Smooth muscle cell (in vitro differentiated cells): ENCODE data around the gene ATP2C1. TPM values are rescaled to one million over a fixed set of nuclear protein-coding genes. Genes with fewer than 3 reads are reported as not detected.
"Not testable (repeated sequence)": the region's sequence is repeated elsewhere in the genome, so short reads cannot be mapped to it uniquely, and the experiment has no call there.

Experiments
- DNase-seq: peaks from one replicate; lab custom pipeline; 2025; ENCODE audit not compliant: unreplicated experiment; lab: John Stamatoyannopoulos, UW
- H2AFZ ChIP-seq: fragments of 200-600 bp; sonication (generic); 2 replicates; pipeline ENCODE4 v1.6.0; 2016; ENCODE audit warnings: antibody characterized with exemption, low read depth, mild to moderate bottlenecking
- H3F3A ChIP-seq: fragments of 200-600 bp; sonication (generic); 2 replicates; pipeline ENCODE4 v1.6.0; 2017; ENCODE audit warnings: antibody characterized with exemption, low read depth
- H3K27ac ChIP-seq: fragments of 200-600 bp; sonication (generic); 2 replicates; pipeline ENCODE4 v1.5.1; 2016; ENCODE audit warnings: low read depth, mild to moderate bottlenecking
- H3K27me3 ChIP-seq: fragments of 200-600 bp; sonication (generic); 2 replicates; pipeline ENCODE4 v1.6.1; 2016; ENCODE audit warnings: low read depth, mild to moderate bottlenecking
- H3K36me3 ChIP-seq: fragments of 200-600 bp; sonication (generic); 2 replicates; pipeline ENCODE4 v1.5.1; 2016; ENCODE audit warnings: low read depth
- H3K4me1 ChIP-seq: fragments of 200-600 bp; sonication (generic); 2 replicates; pipeline ENCODE4 v1.5.1; 2016; ENCODE audit warnings: low read depth
- H3K4me2 ChIP-seq: fragments of 200-600 bp; sonication (generic); 2 replicates; pipeline ENCODE4 v1.6.0; 2016; ENCODE audit warnings: mild to moderate bottlenecking
- H3K4me3 ChIP-seq: fragments of 200-600 bp; sonication (generic); 2 replicates; pipeline ENCODE4 v1.5.1; 2016; ENCODE audit warnings: mild to moderate bottlenecking
- H3K79me2 ChIP-seq: fragments of 200-600 bp; sonication (generic); 2 replicates; pipeline ENCODE4 v1.6.0; 2016; ENCODE audit warnings: low read depth, mild to moderate bottlenecking
- H3K9ac ChIP-seq: fragments of 200-600 bp; sonication (generic); 2 replicates; pipeline ENCODE4 v1.6.0; 2016; ENCODE audit warnings: low read depth
- H3K9me3 ChIP-seq: fragments of 200-600 bp; sonication (generic); replicated peaks from 2 replicates; pipeline ENCODE4 v1.5.1; 2016; ENCODE audit warnings: low read depth
- H4K20me1 ChIP-seq: fragments of 200-600 bp; sonication (generic); 2 replicates; pipeline ENCODE4 v1.6.0; 2016; ENCODE audit warnings: low read depth
- WGBS: methylation state at CpG from one replicate; pipeline ENCODE4 v1.1.7; 2016; ENCODE audit warnings: low lambda C conversion rate; 5-methylcytosine and 5-hydroxymethylcytosine counted together
- polyA plus RNA-seq: library from polyadenylated mRNA; unstranded; fragments of >200 nt; fragmentation: Nextera tagmentation; extraction: Ambion mirVana; gene quantifications from 2 replicates; pipeline ENCODE4 v1.2.1, GENCODE V29; 2016
- total RNA-seq: library from RNA; depleted of rRNA; stranded (reverse); fragments of >200 nt; gene quantifications from 2 replicates; pipeline ENCODE4 v1.2.3, GENCODE V29; 2014
- TF ChIP-seq, protein P1 (sequence below): fragments of 200-600 bp; sonication (generic); IDR thresholded peaks from 2 replicates; pipeline ENCODE4 v1.5.1; 2017; ENCODE audit warnings: borderline replicate concordance, mild to moderate bottlenecking, antibody characterized with exemption; ENCODE audit not compliant: insufficient read depth, poor library complexity, severe bottlenecking

ATP2C1 gene
- total and polyA plus RNA-seq, 2 experiments from 2014 or later: 36.0 to 85.9 TPM

DNA sequence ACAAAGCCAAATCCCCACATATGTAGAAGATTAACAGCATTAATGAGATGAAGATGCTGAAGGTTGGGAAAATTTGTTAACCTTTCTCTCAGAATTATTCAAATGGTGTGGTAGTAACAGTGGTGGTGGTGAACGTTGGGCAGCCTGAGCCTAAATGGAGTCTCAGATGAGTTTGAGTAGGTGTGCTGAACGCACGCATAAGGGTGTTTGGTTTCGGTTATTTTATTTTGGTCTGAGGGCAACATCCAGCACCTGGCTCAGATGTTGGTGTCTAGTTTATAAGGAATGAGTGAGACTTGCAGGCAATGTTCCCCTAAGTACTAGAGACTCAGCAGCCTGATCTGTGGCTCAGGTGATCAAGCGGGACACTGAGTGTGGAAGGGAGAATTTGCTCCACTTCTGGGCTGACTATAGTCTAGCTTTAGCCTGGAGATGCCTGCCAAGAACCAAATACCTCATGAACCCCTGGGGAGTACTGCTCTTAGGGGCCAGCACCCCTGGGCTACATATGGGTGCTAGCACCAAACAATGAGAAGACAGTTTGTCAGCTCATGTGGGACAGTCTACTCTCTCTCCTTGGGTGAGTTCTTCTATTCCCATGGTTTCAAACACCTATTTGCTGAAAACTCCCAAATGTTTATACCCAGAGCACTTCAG lies 39.5 kb upstream of the ATP2C1 start:
- Histone ChIP-seq H4K20me1 (no peaks in the 10 kb centered on the region), H3K36me3 (no peaks in the 10 kb centered on the region), H3K79me2 (no peaks in the 10 kb centered on the region), H3F3A (peaks cover 4% of the 10 kb centered on the region), H3K4me2 (no peak overlapping the region), H3K4me1 (peaks cover 8% of the 10 kb centered on the region), H3K27ac (no peak overlapping the region), H3K4me3 (no peak overlapping the region), H3K9ac (no peak overlapping the region), H3K9me3 (no peaks in the 10 kb centered on the region), H3K27me3 (peaks cover 11% of the 10 kb centered on the region), H2AFZ (no peak overlapping the region)
- over 99% methylated on average over 5 of the region's 5 CpGs for WGBS
- no peak for DNase-seq
- TF ChIP-seq, protein P1, sequence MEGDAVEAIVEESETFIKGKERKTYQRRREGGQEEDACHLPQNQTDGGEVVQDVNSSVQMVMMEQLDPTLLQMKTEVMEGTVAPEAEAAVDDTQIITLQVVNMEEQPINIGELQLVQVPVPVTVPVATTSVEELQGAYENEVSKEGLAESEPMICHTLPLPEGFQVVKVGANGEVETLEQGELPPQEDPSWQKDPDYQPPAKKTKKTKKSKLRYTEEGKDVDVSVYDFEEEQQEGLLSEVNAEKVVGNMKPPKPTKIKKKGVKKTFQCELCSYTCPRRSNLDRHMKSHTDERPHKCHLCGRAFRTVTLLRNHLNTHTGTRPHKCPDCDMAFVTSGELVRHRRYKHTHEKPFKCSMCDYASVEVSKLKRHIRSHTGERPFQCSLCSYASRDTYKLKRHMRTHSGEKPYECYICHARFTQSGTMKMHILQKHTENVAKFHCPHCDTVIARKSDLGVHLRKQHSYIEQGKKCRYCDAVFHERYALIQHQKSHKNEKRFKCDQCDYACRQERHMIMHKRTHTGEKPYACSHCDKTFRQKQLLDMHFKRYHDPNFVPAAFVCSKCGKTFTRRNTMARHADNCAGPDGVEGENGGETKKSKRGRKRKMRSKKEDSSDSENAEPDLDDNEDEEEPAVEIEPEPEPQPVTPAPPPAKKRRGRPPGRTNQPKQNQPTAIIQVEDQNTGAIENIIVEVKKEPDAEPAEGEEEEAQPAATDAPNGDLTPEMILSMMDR: no peak

DNA sequence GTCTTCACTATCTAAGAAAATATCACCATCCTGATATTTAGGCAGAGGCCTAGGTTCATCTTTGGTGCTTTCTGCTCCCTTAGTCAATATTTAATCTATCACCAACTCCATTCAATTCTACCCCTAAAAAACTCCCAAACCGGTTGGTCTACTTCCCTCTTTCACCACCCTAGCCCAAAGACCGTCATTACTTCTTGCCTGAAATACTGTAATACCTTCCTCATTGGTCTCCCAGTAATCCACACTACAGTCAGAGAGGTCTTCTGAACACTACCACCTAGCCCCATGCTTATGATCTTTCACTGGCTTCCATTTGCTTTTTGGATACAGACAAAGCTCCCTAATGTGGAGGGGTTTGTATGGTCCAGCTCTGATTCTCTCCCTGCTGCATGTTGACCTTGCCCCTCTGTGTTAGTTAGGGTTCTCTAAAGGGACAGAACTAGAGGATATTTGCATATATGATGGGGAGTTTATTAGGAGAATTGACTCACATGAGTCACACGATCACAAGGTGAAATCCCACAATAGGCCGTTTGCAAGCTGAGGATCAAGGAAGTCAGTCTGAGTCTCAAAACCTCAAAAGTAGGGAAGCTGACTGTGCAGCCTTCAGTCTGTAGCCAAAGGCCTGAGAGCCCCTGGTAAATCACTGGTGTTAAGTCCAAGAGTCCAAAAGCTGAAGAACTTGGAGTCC lies 36.4 kb upstream of the ATP2C1 start:
- no peaks in the 10 kb centered on the region for H4K20me1 ChIP-seq
- TF ChIP-seq, protein P1: no peak
- H3K27me3 ChIP-seq: peaks cover 9% of the 10 kb centered on the region
- no peak overlapping the region for H3K9ac ChIP-seq
- no peaks in the 10 kb centered on the region for H3K36me3 ChIP-seq
- 76% methylated on average over 4 of the region's 4 CpGs for WGBS
- no peaks in the 10 kb centered on the region for H3K4me1 ChIP-seq
- H3F3A ChIP-seq: no peaks in the 10 kb centered on the region
- no peak overlapping the region for H3K4me3 ChIP-seq
- H3K79me2 ChIP-seq: no peaks in the 10 kb centered on the region
- no peak overlapping the region for H3K4me2 ChIP-seq
- no peak for DNase-seq
- H2AFZ ChIP-seq: no peak overlapping the region
- H3K27ac ChIP-seq: no peak overlapping the region
- no peaks in the 10 kb centered on the region for H3K9me3 ChIP-seq

DNA sequence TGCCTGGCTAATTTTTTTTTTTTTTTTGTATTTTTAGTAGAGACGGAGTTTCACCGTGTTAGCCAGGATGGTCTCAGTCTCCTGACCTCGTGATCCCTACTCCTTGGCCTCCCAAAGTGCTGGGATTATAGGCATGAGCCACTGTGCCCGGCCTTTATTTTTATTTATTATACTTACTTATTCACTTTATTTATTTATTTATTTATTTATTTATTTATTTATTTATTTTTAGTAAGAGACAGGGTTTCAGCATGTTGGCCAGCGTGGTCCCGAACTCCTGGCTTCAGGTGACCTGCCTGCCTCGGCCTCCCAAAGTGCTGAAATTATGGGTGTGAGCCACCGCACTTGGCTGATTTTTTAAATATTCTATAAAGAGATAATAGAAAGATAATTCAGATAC lies 31.8 kb upstream of the ATP2C1 start:
- 92% methylated on average over 8 of the region's 8 CpGs for WGBS
- not testable (repeated sequence) for H3K36me3 ChIP-seq

DNA sequence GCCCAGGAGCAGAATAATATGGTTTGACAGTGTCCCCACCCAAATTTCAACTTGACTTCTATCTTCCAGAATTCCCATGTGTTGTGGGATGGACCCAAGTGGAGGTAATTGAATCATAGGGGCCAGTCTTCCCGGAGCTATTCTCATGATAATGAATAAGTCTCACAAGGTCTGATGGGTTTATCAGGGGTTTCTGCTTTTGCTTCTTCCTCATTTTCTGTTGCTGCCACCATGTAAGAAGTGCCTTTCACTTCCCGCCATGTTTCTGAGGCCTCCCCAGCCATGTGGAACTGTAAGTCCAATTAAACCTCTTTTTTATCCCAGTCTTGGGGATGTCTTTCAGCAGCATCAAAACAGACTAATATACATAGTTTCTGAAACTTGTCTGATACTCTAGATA lies 28.4 kb upstream of the ATP2C1 start:
- H3K27ac ChIP-seq: no peak overlapping the region
- no peak overlapping the region for H2AFZ ChIP-seq
- DNase-seq: no peak
- no peak overlapping the region for H3K9ac ChIP-seq
- 88% methylated on average over 2 of the region's 2 CpGs for WGBS
- H3K9me3 ChIP-seq: no peaks in the 10 kb centered on the region
- H3K36me3 ChIP-seq: no peaks in the 10 kb centered on the region
- no peaks in the 10 kb centered on the region for H4K20me1 ChIP-seq
- no peaks in the 10 kb centered on the region for H3K27me3 ChIP-seq
- no peaks in the 10 kb centered on the region for H3K4me1 ChIP-seq
- H3F3A ChIP-seq: no peaks in the 10 kb centered on the region
- H3K4me3 ChIP-seq: no peak overlapping the region
- TF ChIP-seq, protein P1: no peak
- H3K4me2 ChIP-seq: no peak overlapping the region
- H3K79me2 ChIP-seq: no peaks in the 10 kb centered on the region

More for the DNA sequence above, 31.8 kb upstream of the ATP2C1 start:
- not testable (repeated sequence) for H3K27me3 ChIP-seq, H3F3A ChIP-seq, DNase-seq, H3K79me2 ChIP-seq, H3K4me1 ChIP-seq, H3K9ac ChIP-seq, H2AFZ ChIP-seq, H3K4me2 ChIP-seq, H3K4me3 ChIP-seq, H4K20me1 ChIP-seq, H3K27ac ChIP-seq, H3K9me3 ChIP-seq
